HAP-1 (cell line): ENCODE results near the gene FNDC3B.

Experiments used
- DNase-seq, 2 experiments: peaks; one replicate each; pipeline ENCODE4 v3.0.0-alpha.2; 2016 to 2020; ENCODE audit warnings: low spot score in 2 of 2
- H3K27me3 ChIP-seq: fragments of 250-450 bp; sonication (Bioruptor Pico); 2 replicates; pipeline ENCODE4 v1.5.1; 2020; ENCODE audit warnings: low read depth, mild to moderate bottlenecking, moderate library complexity
- H3K36me3 ChIP-seq: fragments of 250-450 bp; sonication (Bioruptor Pico); replicated peaks from 2 replicates; pipeline ENCODE4 v1.5.1; 2020; ENCODE audit warnings: mild to moderate bottlenecking
- H3K4me1 ChIP-seq: fragments of 250-450 bp; sonication (Bioruptor Pico); 2 replicates; pipeline ENCODE4 v1.5.1; 2020; ENCODE audit warnings: mild to moderate bottlenecking
- H3K4me3 ChIP-seq: fragments of 250-450 bp; sonication (Bioruptor Pico); 2 replicates; pipeline ENCODE4 v1.5.1; 2020; ENCODE audit warnings: mild to moderate bottlenecking, moderate library complexity
- H3K9me3 ChIP-seq: fragments of 250-450 bp; sonication (Bioruptor Pico); 2 replicates; pipeline ENCODE4 v1.5.1; 2020; ENCODE audit warnings: mild to moderate bottlenecking, moderate library complexity
- in situ Hi-C: fragments of 300-500 bp; cut with MboI; formaldehyde crosslinking; loops from 3 replicates; pipeline ENCODE4 v1.14.3; 2020; ENCODE audit warnings: low sequenced_read_pairs, inconsistent platforms, mixed read lengths

The FNDC3B gene

DNA sequence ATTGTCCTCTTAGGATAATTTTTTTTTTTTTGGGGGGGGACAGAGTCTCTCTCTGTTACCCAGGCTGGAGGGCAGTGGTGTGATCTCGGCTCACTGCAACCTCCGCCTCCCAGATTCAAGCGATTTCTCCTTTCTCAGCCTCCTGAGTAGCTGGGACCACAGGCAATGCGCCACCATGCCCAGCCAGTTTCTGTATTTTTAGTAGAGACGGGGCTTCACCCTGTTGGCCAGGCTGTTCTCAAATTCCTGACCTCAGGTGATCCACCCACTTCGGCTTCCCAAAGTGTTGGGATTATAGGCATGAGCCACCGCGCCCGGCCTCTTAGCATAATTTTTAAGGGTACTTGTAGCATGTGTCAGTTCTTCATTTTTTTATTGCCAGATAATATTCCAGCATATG is 122.6 kb downstream of the FNDC3B start:
- no peak for DNase-seq

DNA sequence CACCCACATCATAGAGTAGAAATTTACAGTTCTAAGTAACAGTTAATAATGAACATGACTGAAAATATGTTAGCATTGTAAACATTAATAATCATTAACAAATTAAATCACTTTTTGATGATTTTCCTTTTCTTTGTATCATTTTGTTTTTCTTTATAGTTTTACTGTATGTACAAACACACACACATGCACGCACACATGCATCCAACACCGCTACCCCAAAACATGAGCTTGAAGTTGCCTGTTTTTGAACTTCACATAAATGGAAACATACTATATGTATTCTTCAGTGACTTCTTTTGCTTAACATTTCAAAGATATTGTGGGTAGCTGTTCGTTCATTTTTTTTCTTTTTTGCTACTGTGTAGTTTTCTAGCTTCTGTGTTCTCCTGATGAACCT is 123.9 kb downstream of the FNDC3B start:
- no peaks in the 10 kb centered on the region for H3K9me3 ChIP-seq
- no peaks in the 10 kb centered on the region for H3K4me1 ChIP-seq
- H3K27me3 ChIP-seq, result no peaks in the 10 kb centered on the region
- no peaks in the 10 kb centered on the region for H3K36me3 ChIP-seq
- H3K4me3 ChIP-seq, result no peak overlapping the region
- DNase-seq, result no peak
- in situ Hi-C loops, result no loop called here

More for the DNA sequence above, 122.6 kb downstream of the FNDC3B start:
- in situ Hi-C loops, result no loop called here
- H3K4me3 ChIP-seq, result no peak overlapping the region
- no peaks in the 10 kb centered on the region for H3K4me1 ChIP-seq
- no peaks in the 10 kb centered on the region for H3K9me3 ChIP-seq
- H3K27me3 ChIP-seq, result no peaks in the 10 kb centered on the region
- no peaks in the 10 kb centered on the region for H3K36me3 ChIP-seq

DNA sequence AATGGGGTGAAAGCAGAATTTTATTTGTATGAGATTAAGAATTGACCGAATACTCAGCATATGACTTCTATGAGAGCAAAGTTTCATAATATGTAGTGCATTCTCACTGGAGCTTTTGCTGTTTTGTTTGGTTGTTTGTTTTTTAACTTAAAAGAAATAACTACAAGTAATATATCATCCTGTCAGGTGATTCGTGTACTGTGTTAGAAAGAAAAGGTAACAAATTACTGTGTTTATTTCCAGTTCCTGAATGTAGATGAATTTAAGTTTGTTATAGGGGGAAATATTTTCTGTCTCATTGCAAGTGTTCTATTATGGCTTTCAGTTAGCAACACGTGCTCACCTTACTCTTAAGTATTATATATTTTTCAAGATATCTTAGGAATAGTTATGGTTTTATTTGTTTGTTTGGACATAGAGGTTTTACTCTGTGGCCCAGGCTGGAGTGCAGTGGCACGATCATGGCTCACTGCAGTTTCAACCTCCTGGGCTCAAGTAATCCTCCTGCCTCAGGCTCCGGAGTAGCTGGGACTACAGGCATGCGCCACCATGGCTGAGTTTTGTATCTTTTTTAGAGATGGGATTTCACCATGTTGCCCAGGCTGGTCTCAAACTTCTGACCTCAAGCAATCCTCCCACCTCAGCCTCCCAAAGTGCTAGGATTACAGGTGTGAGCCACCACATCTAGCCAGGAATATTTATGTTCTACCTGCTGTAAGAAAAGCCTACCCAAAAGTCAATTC is 125.4 kb downstream of the FNDC3B start:
- Histone ChIP-seq H3K4me3 (no peak overlapping the region), H3K27me3 (no peaks in the 10 kb centered on the region), H3K36me3 (no peaks in the 10 kb centered on the region), H3K9me3 (no peaks in the 10 kb centered on the region), H3K4me1 (no peaks in the 10 kb centered on the region)
- no peak for DNase-seq
- in situ Hi-C loops, result no loop called here

DNA sequence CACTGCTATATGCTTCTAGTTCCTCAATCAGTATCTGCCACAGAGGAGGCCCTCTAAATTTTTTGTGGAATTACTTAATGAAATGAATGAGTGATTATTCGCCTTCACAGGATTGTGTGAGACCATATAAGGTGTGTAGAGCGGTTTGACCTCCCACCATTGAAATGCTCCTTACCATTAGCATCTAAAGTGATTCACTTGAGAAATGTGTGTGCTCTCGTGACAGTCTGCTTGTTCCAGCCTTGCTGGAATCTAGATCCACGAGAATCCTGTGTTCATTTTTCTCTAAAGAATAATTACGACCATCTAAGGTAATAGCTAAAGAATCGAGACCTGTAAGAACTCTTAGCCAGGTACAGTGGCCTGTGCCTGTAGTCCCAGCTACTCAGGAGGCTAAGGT is 126.9 kb downstream of the FNDC3B start:
- H3K27me3 ChIP-seq, result no peaks in the 10 kb centered on the region
- H3K4me1 ChIP-seq, result peaks cover 10% of the 10 kb centered on the region
- no peak for DNase-seq
- no peak overlapping the region for H3K4me3 ChIP-seq
- no peaks in the 10 kb centered on the region for H3K36me3 ChIP-seq
- in situ Hi-C loops, result no loop called here
- no peaks in the 10 kb centered on the region for H3K9me3 ChIP-seq

DNA sequence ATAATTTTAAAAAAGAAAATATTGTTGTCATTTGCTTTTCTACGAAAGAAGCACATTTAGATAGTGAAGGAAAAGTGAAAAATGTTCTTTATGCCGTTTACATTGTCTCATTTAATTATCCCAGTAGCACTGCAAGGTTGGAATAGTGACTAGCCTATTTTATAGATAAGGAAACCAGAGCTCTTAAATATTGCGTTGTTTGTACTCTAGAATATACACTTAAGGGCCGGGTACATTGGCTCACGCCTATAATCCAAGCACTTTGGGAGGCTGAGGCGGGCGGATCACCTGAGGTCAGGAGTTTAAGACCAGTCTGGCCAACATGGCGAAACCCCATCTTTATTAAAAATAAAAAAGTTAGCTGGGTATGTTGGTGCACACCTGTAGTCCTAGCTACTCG is 127.5 kb downstream of the FNDC3B start:
- Histone ChIP-seq H3K36me3 (no peaks in the 10 kb centered on the region), H3K9me3 (no peaks in the 10 kb centered on the region), H3K4me1 (peaks cover 11% of the 10 kb centered on the region), H3K27me3 (no peaks in the 10 kb centered on the region), H3K4me3 (no peak overlapping the region)
- in situ Hi-C loops, result no loop called here
- no peak for DNase-seq

- in situ Hi-C loops, result no loop called here
- no peak for DNase-seq
- no peaks in the 10 kb centered on the region for H3K27me3 ChIP-seq
- no peaks in the 10 kb centered on the region for H3K9me3 ChIP-seq
- H3K4me3 ChIP-seq, result no peak overlapping the region
- H3K36me3 ChIP-seq, result no peaks in the 10 kb centered on the region
- peaks cover 11% of the 10 kb centered on the region for H3K4me1 ChIP-seq
Measured at GRCh38 chr3:172167892-172168648, 128.7 kb downstream of the FNDC3B start.

DNA sequence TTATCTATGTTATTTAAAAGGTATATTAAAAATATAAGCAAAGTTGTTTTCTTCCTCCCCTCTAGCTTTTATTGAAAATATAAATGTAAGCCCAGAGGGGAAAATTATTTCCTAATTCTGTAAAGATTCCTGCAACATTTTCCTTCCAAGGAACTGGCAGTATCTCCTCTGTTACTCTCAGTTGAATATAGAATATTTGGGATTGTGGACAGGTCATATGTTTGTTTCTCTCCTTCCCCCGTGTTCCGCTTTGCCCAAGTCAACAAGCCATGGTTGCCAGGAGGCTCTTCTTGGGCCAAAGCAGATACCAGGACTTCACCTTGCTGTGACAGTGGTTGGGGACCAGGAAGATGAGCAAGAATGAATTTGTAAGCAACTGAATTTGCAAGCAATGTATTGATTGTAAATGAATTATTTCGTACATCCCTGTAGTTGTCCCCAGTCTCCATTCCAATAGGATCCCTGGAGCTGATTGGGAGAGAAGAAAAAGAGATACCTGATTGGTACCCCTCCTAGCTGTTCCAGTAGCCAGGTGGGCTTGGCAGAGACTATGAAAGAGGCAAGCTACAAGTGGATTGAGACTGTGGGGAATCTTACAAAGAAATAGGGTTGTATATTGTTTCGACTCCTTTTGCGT is 130.8 kb downstream of the FNDC3B start:
- no peak for DNase-seq
- Histone ChIP-seq H3K36me3 (no peaks in the 10 kb centered on the region), H3K27me3 (no peaks in the 10 kb centered on the region), H3K4me1 (peaks cover 22% of the 10 kb centered on the region), H3K9me3 (no peaks in the 10 kb centered on the region), H3K4me3 (no peak overlapping the region)
- in situ Hi-C loops, result no loop called here

DNA sequence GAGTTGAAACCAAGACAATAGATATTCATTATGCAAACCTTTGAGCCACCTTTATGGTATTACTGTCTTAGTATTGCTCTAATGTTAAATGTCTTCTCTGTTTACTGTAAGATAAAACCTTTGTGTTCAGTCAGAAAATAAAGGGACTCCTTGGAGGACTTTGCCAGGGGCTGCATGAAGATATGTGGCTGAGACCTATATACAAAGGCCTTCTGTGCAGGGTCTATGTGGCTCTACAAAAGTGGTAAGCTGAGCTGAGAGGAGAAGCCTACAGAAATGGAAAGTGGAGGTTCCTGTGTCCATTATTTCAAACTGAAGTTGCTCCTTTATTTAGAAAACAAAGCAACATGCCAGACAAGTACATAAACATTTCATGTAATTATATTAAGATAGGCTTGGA is 131.5 kb downstream of the FNDC3B start:
- no peak overlapping the region for H3K4me3 ChIP-seq
- no peaks in the 10 kb centered on the region for H3K36me3 ChIP-seq
- H3K27me3 ChIP-seq, result no peaks in the 10 kb centered on the region
- H3K4me1 ChIP-seq, result peaks cover 28% of the 10 kb centered on the region
- DNase-seq, result no peak
- in situ Hi-C loops, result no loop called here
- no peaks in the 10 kb centered on the region for H3K9me3 ChIP-seq

DNA sequence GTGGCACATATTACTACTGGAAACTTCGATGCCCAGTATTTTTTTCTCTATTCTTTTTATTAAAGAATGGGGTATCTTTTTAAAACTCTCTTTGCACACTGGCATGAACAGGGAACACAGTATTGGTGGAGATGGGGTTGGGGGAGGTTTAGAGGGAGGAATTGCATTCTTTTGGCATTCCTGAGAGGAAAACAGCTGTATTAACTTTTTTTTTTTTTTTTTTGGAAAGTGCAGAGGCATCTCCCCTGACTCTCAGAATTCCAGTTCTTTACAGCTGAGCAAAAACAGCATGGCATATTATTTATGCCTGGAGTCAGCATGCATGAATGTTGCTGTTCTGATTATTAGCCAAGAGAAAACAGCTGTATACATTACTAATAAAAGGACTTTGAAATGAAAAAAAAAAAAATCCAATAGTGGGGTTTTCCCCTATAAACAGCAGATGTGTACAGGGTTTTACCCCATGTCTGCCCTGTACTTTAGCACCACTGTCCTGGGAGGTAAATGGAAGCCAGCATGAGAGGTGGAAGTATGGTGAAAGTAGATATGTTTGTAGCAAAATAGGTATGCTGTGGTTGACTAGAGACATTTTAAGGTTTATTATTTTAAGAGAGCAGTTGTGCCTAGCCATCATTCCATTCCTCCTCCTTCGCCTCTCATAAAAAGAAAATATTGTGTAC is 132.2 kb downstream of the FNDC3B start:
- Histone ChIP-seq H3K27me3 (no peaks in the 10 kb centered on the region), H3K4me1 (peaks cover 35% of the 10 kb centered on the region), H3K9me3 (no peaks in the 10 kb centered on the region), H3K36me3 (no peaks in the 10 kb centered on the region), H3K4me3 (no peak overlapping the region)
- DNase-seq, result no peak
- in situ Hi-C loops, result no loop called here

DNA sequence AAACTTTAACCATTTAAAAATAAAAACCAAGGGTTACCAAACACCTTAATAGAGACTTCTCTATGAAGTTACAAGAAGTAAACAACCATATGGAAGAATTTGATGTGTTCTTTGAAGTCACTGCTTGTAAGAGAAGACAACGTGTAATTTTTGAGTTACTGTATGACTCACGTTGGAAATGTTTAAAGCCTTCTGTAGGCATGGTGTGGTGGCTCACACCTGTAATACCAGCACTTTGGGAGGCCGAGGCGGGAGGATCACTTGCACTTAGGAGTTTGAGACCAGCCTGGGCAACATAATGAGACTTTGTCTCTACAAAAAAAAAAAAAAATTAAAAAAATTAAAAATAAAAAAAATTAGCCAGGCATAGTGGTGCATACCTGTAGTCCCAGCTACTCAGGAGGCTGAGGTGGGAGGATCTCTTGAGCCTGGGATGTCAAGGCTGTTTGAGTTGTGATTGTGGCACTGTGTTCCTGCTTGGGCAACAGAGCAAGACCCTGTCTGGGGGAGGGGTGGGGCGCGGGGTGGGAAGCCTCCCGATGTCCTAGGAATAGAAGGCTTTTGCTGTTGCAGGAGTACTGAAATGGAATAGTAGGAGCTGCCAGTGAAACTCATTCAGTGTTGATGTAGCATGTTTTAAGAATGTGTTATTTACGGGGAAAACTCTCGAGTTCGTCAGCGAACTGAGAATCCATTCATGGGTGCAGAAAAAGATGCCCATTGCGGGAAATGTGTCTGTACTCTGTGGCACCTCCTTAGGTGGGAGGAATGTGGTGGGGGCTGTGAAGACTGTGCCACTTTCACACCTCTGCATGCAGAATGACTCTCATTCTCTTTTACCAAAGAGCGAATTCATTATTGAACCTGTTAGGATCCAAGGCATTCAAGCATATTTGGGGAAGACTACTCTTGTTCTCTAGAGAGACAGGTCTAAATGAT is 134.2 kb downstream of the FNDC3B start:
- in situ Hi-C loops, result no loop called here
- Histone ChIP-seq H3K36me3 (no peaks in the 10 kb centered on the region), H3K4me1 (peaks cover 43% of the 10 kb centered on the region)

DNA sequence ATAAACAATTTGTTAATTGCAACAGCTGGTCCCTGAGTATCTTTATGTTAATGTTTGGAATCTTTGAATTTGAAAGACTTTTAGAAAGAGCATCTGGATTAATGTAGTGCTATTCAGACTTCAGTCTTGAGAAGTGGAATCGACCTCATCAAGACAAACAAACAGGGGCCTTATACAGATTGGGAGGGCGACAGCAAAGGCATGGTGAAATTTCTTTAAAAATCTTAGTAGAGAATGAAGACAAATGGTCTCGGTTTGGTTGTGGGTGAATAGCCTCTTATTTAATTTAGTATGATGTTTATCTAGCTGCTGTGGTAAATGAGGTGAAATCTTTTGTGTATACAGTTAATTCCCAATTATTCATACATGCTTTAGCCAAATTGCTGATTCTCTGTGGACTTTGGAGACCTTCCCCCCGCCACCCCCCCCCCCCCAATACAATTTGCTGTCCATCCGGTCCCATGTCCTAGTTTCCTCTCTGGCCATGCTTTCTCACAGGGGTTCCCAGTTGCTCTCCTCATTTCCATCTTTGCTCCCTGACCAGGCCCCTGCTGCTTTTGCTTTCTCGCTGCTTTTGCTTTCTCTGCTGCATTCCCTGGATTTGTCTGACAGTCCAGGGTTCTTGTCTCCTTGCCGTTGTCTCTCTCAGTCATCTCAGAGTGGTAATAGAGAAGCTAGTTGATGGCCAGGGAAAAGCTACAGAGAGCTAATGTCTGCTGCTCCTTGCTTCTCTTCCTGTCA is 135.3 kb downstream of the FNDC3B start:
- Histone ChIP-seq H3K36me3 (no peaks in the 10 kb centered on the region), H3K27me3 (no peaks in the 10 kb centered on the region), H3K4me3 (no peak overlapping the region), H3K4me1 (peaks cover 43% of the 10 kb centered on the region), H3K9me3 (no peaks in the 10 kb centered on the region)
- DNase-seq, result peak; percentile 56 to 94
- in situ Hi-C loops, result no loop called here

More for the DNA sequence above, 134.2 kb downstream of the FNDC3B start:
- H3K4me3 ChIP-seq, result no peak overlapping the region
- no peaks in the 10 kb centered on the region for H3K9me3 ChIP-seq
- DNase-seq, result no peak
- H3K27me3 ChIP-seq, result no peaks in the 10 kb centered on the region

DNA sequence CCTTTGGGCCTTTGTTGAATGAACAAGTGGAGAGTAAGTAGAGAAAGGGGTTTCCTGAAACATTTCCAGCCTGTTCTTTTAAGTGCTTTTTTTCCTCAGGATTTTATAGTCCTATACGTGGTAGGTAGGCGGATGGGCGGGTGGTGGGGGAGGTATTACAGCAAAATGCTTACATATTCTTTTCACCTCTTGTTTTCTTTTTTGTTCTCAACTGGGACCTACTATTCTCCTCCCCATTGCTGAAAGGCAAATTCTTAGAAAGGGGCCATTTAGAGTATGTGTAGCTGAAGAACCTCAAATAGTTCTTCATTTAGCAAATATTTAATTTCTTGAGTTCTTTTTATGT is 135.8 kb downstream of the FNDC3B start:
- Histone ChIP-seq H3K4me3 (no peak overlapping the region), H3K27me3 (no peaks in the 10 kb centered on the region), H3K36me3 (no peaks in the 10 kb centered on the region), H3K9me3 (no peaks in the 10 kb centered on the region), H3K4me1 (peaks cover 43% of the 10 kb centered on the region)
- in situ Hi-C loops, result no loop called here
- peak; percentile 32 to 45 for DNase-seq
